Peyer's patch (tissue), 4 donors: ENCODE results near the gene CEND1.

ENCODE experiments used
- POLR2A ChIP-seq, 2 donors: fragments of 450-650 bp; IDR thresholded peaks; one replicate each; pipeline ENCODE4 v1.5.1; 2017; ENCODE audit warnings: antibody characterized with exemption in 2 of 2, mild to moderate bottlenecking in 2 of 2, moderate library complexity in 2 of 2
- TF ChIP-seq, protein P1 (sequence below), 6 experiments: fragments of 450-650 bp in 4 of 6; fragments of 200-600 bp in 2 of 6; sonication (generic) in 1 of 6; IDR thresholded peaks; one replicate each; pipeline ENCODE4 v1.5.1; 2017 to 2019; ENCODE audit warnings: antibody characterized with exemption in 6 of 6, mild to moderate bottlenecking in 3 of 6, moderate library complexity in 1 of 6

DNA sequence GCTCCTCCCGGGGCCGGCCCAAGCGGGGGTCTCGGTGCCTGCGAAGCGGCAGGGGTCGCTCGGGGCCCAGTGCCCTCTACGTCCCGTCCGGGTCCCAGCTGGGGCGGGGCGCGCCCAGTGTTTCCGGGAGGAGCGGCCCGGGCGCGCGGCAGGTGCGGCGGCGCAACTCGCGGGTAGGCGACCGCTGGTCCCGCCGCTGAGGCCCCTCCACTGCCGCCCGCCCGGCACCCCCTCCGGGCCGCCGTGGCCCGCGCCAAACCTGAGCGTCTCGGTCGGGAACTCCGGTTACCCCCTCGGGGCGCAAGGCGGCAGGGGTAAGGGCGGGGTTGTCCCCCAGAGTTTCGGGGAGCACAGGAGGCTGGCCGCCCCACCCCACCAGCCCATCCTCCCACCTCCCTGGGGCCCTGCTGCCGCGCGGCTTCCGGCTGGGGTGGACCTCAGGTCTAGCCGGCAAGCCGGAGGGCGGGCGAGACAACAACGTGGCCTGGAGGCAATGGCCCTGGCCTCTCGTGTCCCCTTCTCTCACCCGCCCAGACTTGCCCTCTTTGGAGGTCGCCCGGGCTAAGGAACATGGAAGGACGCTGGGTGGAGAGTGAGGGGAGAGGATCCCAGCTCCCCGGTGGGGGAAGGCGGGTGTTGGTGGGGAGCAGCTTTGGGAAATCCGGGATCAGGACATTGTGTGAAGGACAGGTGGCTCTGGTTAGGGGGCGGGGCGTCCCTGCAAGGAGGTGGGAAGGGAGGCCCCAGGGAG lies 37.4 kb upstream of the CEND1 start:
- no peak for TF ChIP-seq POLR2A (IDR thresholded peaks at IDR 0.05)
- TF ChIP-seq, protein P1, sequence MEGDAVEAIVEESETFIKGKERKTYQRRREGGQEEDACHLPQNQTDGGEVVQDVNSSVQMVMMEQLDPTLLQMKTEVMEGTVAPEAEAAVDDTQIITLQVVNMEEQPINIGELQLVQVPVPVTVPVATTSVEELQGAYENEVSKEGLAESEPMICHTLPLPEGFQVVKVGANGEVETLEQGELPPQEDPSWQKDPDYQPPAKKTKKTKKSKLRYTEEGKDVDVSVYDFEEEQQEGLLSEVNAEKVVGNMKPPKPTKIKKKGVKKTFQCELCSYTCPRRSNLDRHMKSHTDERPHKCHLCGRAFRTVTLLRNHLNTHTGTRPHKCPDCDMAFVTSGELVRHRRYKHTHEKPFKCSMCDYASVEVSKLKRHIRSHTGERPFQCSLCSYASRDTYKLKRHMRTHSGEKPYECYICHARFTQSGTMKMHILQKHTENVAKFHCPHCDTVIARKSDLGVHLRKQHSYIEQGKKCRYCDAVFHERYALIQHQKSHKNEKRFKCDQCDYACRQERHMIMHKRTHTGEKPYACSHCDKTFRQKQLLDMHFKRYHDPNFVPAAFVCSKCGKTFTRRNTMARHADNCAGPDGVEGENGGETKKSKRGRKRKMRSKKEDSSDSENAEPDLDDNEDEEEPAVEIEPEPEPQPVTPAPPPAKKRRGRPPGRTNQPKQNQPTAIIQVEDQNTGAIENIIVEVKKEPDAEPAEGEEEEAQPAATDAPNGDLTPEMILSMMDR (IDR thresholded peaks at IDR 0.05) = peak in 1 of 6 experiments; percentile 3
